HCT116 (cell line): ENCODE measurements around the gene CAB39. TPM values are rescaled to one million over a fixed set of nuclear protein-coding genes. Genes with fewer than 3 reads are reported as not detected.

Source experiments
- ATAC-seq: fragments of 200-7000 bp; cut with Tn5 transposase; 2 replicates; pipeline ENCODE4 v1.9.1; 2020; ENCODE audit warnings: mild to moderate bottlenecking, moderate library complexity
- BruUV-seq: library from RNA; stranded (reverse); fragments of 400-500 nt; replicated peaks from 2 replicates; lab custom pipeline; 2021; lab: Mats Ljungman, UMichigan
- CTCF ChIA-PET: fragments of 300-600 bp; sonication (Branson Sonifier 250); formaldehyde crosslinking; loops from one replicate; lab custom pipeline; 2021; ENCODE audit warnings: antibody characterized with exemption; lab: Charles Lee
- POLR2A ChIA-PET: fragments of 300-600, 350-600 bp; sonication (Branson Sonifier 250); formaldehyde crosslinking; loops from one replicate; lab custom pipeline; 2021; ENCODE audit warnings: antibody characterized with exemption; lab: Charles Lee
- RAD21 ChIA-PET, 2 experiments: fragments of 300-600 bp; sonication (Branson Sonifier 250); formaldehyde crosslinking; loops; one replicate each; lab custom pipeline; 2023; ENCODE audit warnings: low total read pairs in 2 of 2; ENCODE audit not compliant: uncharacterized antibody in 2 of 2, unreplicated experiment in 2 of 2, low non-redundant PET in 1 of 2; lab: Charles Lee
- DNase-seq: peaks from one replicate; pipeline ENCODE4 v3.0.0-alpha.2; 2010; ENCODE audit warnings: low read depth, low spot score
- H2AFZ ChIP-seq: fragments of 200-600 bp; shearing (Covaris generic), sonication (generic); 2 replicates; pipeline ENCODE4 v1.6.1; 2017; ENCODE audit warnings: low read depth, mixed run types, mixed read lengths, antibody characterized with exemption, low read length; ENCODE audit not compliant: poor library complexity, severe bottlenecking
- H3K27ac ChIP-seq: 2 replicates; pipeline ENCODE4 v1.5.1; 2012; ENCODE audit warnings: low read depth, low read length
- H3K27me3 ChIP-seq: fragments of 200-600 bp; sonication (generic); 2 replicates; pipeline ENCODE4 v1.6.1; 2016; ENCODE audit warnings: mixed run types, low read length, mixed read lengths; ENCODE audit not compliant: insufficient read depth
- H3K36me3 ChIP-seq, 2 experiments: fragments of 200-500 bp in 1 of 2; fragments of 200-600 bp in 1 of 2; sonication (Bioruptor generic) in 1 of 2; sonication (generic) in 1 of 2; 2 replicates each; pipeline versions ENCODE4 v1.5.1 to v1.6.1; 2014 to 2016; ENCODE audit warnings: low read length in 2 of 2, inconsistent platforms in 1 of 2, mixed read lengths in 1 of 2, mixed run types in 1 of 2; ENCODE audit not compliant: insufficient read depth in 2 of 2, control insufficient read depth in 1 of 2
- H3K4me1 ChIP-seq, 2 experiments: fragments of 200-600 bp in 1 of 2; sonication (generic) in 1 of 2; 2 replicates each; pipeline versions ENCODE4 v1.5.1 to v1.6.1; 2012 to 2017; ENCODE audit warnings: low read length in 2 of 2, inconsistent platforms in 1 of 2, mild to moderate bottlenecking in 1 of 2, mixed read lengths in 1 of 2, mixed run types in 1 of 2, moderate library complexity in 1 of 2; ENCODE audit not compliant: insufficient read depth in 2 of 2, control insufficient read depth in 1 of 2
- H3K4me2 ChIP-seq: fragments of 200-600 bp; sonication (generic); 2 replicates; pipeline ENCODE4 v1.6.1; 2017; ENCODE audit warnings: mixed run types, low read length, mixed read lengths
- H3K4me3 ChIP-seq, 2 experiments: fragments of 200-600 bp in 1 of 2; sonication (generic) in 1 of 2; replicated peaks in 1 of 2; 2 replicates each; pipeline ENCODE4 v1.5.1; 2011 to 2016; ENCODE audit warnings: low read length in 2 of 2, control low read depth in 1 of 2, low read depth in 1 of 2, mild to moderate bottlenecking in 1 of 2, mixed read lengths in 1 of 2, mixed run types in 1 of 2
- H3K79me2 ChIP-seq: fragments of 200-600 bp; sonication (generic); 2 replicates; pipeline ENCODE4 v1.6.1; 2017; ENCODE audit warnings: mild to moderate bottlenecking, mixed run types, low read length, moderate library complexity, mixed read lengths; ENCODE audit not compliant: insufficient read depth
- H3K9ac ChIP-seq: fragments of 200-600 bp; sonication (generic); 2 replicates; pipeline ENCODE4 v1.6.1; 2016; ENCODE audit warnings: low read length, mixed read lengths
- H3K9me2 ChIP-seq: fragments of 200-600 bp; sonication (generic), shearing (Covaris generic); 2 replicates; pipeline ENCODE4 v1.6.1; 2017; ENCODE audit warnings: mixed run types, mild to moderate bottlenecking, moderate library complexity; ENCODE audit not compliant: insufficient read depth
- H3K9me3 ChIP-seq, 2 experiments: fragments of 200-500 bp in 1 of 2; fragments of 200-600 bp in 1 of 2; sonication (Bioruptor generic) in 1 of 2; sonication (generic) in 1 of 2; 2 replicates each; pipeline ENCODE4 v1.6.1; 2014 to 2017; ENCODE audit warnings: low read length in 2 of 2, mixed read lengths in 2 of 2, inconsistent platforms in 1 of 2, low read depth in 1 of 2, mild to moderate bottlenecking in 1 of 2, mixed run types in 1 of 2, moderate library complexity in 1 of 2; ENCODE audit not compliant: control insufficient read depth in 1 of 2, insufficient read depth in 1 of 2
- H4K20me1 ChIP-seq: fragments of 200-600 bp; sonication (generic), shearing (Covaris generic); 2 replicates; pipeline ENCODE4 v1.6.1; 2017; ENCODE audit warnings: mixed run types, mild to moderate bottlenecking, moderate library complexity; ENCODE audit not compliant: insufficient read depth
- CBX3 ChIP-seq: IDR thresholded peaks from 2 replicates; pipeline ENCODE4 v1.6.1; 2012; ENCODE audit warnings: low read depth
- FOSL1 ChIP-seq: IDR thresholded peaks from 2 replicates; pipeline ENCODE4 v1.6.1; 2012; ENCODE audit warnings: low read depth
- JUND ChIP-seq: IDR thresholded peaks from 2 replicates; pipeline ENCODE4 v1.6.1; 2012
- SP1 ChIP-seq: IDR thresholded peaks from 2 replicates; pipeline ENCODE4 v1.6.1; 2012; ENCODE audit warnings: low read depth
- SRF ChIP-seq: IDR thresholded peaks from 2 replicates; pipeline ENCODE4 v1.6.1; 2012; ENCODE audit warnings: low read depth
- intact Hi-C: fragments of 100-400 bp; cut with micrococcal nuclease; formaldehyde crosslinking; loops from 2 replicates; pipeline ENCODE4 v1.10.0; 2022
- total RNA-seq: library from RNA; stranded (reverse); gene quantifications from one replicate; pipeline ENCODE4 v1.2.1, GENCODE V29; 2021; ENCODE audit not compliant: unreplicated experiment
- TF ChIP-seq, protein P1 (sequence below): IDR thresholded peaks from 2 replicates; pipeline ENCODE4 v1.6.1; 2012; ENCODE audit warnings: low read depth
- TF ChIP-seq, protein P2 (sequence below): IDR thresholded peaks from 2 replicates; pipeline ENCODE4 v1.6.1; 2012
- TF ChIP-seq, protein P3 (sequence below), 3 experiments: fragments of 200-600 bp in 1 of 3; sonication (generic) in 1 of 3; IDR thresholded peaks in 2 of 3; conservative IDR thresholded peaks in 1 of 3; 2 replicates each; pipeline ENCODE4 v1.5.1; 2012 to 2017; ENCODE audit warnings: low read depth in 2 of 3, low read length in 2 of 3, antibody characterized with exemption in 1 of 3, borderline replicate concordance in 1 of 3, control low read depth in 1 of 3, mild to moderate bottlenecking in 1 of 3, mixed read lengths in 1 of 3, mixed run types in 1 of 3, moderate library complexity in 1 of 3; ENCODE audit not compliant: insufficient read depth in 1 of 3
- TF ChIP-seq, protein P4 (sequence below): IDR thresholded peaks from 2 replicates; pipeline ENCODE4 v1.6.1; 2011; ENCODE audit warnings: mild to moderate bottlenecking, low read length, moderate library complexity; ENCODE audit not compliant: insufficient replicate concordance; ENCODE audit errors: extremely low read depth
- TF ChIP-seq, protein P5 (sequence below): IDR thresholded peaks from 2 replicates; pipeline ENCODE4 v1.6.1; 2012

The CAB39 gene
- total RNA-seq, 1 experiment from 2014 or later: 63.6 TPM

GRCh38 chr2:230809015-230809414, 96.4 kb downstream of the CAB39 start:
- intact Hi-C loops: no loop called here
- no peak for TF ChIP-seq CBX3
- TF ChIP-seq SP1: no peak
- TF ChIP-seq, protein P1, sequence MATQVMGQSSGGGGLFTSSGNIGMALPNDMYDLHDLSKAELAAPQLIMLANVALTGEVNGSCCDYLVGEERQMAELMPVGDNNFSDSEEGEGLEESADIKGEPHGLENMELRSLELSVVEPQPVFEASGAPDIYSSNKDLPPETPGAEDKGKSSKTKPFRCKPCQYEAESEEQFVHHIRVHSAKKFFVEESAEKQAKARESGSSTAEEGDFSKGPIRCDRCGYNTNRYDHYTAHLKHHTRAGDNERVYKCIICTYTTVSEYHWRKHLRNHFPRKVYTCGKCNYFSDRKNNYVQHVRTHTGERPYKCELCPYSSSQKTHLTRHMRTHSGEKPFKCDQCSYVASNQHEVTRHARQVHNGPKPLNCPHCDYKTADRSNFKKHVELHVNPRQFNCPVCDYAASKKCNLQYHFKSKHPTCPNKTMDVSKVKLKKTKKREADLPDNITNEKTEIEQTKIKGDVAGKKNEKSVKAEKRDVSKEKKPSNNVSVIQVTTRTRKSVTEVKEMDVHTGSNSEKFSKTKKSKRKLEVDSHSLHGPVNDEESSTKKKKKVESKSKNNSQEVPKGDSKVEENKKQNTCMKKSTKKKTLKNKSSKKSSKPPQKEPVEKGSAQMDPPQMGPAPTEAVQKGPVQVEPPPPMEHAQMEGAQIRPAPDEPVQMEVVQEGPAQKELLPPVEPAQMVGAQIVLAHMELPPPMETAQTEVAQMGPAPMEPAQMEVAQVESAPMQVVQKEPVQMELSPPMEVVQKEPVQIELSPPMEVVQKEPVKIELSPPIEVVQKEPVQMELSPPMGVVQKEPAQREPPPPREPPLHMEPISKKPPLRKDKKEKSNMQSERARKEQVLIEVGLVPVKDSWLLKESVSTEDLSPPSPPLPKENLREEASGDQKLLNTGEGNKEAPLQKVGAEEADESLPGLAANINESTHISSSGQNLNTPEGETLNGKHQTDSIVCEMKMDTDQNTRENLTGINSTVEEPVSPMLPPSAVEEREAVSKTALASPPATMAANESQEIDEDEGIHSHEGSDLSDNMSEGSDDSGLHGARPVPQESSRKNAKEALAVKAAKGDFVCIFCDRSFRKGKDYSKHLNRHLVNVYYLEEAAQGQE: no peak
- TF ChIP-seq, protein P2, sequence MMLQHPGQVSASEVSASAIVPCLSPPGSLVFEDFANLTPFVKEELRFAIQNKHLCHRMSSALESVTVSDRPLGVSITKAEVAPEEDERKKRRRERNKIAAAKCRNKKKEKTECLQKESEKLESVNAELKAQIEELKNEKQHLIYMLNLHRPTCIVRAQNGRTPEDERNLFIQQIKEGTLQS: no peak
- no peak for TF ChIP-seq FOSL1
- no peak for TF ChIP-seq SRF
- TF ChIP-seq JUND: no peak
- TF ChIP-seq, protein P3, sequence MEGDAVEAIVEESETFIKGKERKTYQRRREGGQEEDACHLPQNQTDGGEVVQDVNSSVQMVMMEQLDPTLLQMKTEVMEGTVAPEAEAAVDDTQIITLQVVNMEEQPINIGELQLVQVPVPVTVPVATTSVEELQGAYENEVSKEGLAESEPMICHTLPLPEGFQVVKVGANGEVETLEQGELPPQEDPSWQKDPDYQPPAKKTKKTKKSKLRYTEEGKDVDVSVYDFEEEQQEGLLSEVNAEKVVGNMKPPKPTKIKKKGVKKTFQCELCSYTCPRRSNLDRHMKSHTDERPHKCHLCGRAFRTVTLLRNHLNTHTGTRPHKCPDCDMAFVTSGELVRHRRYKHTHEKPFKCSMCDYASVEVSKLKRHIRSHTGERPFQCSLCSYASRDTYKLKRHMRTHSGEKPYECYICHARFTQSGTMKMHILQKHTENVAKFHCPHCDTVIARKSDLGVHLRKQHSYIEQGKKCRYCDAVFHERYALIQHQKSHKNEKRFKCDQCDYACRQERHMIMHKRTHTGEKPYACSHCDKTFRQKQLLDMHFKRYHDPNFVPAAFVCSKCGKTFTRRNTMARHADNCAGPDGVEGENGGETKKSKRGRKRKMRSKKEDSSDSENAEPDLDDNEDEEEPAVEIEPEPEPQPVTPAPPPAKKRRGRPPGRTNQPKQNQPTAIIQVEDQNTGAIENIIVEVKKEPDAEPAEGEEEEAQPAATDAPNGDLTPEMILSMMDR (IDR thresholded peaks at IDR 0.05 in 2 of 3, conservative IDR thresholded peaks at IDR 0.05 in 1 of 3; ENCODE audit: borderline replicate concordance in 1 of 3, insufficient read depth in 1 of 3, low read depth in 2 of 3, low read length in 2 of 3): no peak
- TF ChIP-seq, protein P4, sequence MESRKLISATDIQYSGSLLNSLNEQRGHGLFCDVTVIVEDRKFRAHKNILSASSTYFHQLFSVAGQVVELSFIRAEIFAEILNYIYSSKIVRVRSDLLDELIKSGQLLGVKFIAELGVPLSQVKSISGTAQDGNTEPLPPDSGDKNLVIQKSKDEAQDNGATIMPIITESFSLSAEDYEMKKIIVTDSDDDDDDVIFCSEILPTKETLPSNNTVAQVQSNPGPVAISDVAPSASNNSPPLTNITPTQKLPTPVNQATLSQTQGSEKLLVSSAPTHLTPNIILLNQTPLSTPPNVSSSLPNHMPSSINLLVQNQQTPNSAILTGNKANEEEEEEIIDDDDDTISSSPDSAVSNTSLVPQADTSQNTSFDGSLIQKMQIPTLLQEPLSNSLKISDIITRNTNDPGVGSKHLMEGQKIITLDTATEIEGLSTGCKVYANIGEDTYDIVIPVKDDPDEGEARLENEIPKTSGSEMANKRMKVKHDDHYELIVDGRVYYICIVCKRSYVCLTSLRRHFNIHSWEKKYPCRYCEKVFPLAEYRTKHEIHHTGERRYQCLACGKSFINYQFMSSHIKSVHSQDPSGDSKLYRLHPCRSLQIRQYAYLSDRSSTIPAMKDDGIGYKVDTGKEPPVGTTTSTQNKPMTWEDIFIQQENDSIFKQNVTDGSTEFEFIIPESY: no peak
- TF ChIP-seq, protein P5, sequence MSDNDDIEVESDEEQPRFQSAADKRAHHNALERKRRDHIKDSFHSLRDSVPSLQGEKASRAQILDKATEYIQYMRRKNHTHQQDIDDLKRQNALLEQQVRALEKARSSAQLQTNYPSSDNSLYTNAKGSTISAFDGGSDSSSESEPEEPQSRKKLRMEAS: no peak
- TF ChIP-seq, all 23 proteins: peak for 0
- Histone ChIP-seq H3K9me3 (no peaks in the 10 kb centered on the region), H3K4me1 (no peaks in the 10 kb centered on the region), H3K79me2 (no peaks in the 10 kb centered on the region), H3K36me3 (peaks cover 10 to 20% of the 10 kb centered on the region in 2 experiments; a peak in 3 of 4 replicates), H3K27ac (no peak overlapping the region), H3K4me3 (no peak overlapping the region), H4K20me1 (no peaks in the 10 kb centered on the region), H2AFZ (no peak overlapping the region), H3K27me3 (no peaks in the 10 kb centered on the region), H3K9me2 (no peaks in the 10 kb centered on the region), H3K9ac (no peak overlapping the region), H3K4me2 (no peak overlapping the region)
- DNase-seq: no peak
- no peak for ATAC-seq
- BruUV-seq: no TSS peak
- POLR2A ChIA-PET: no interaction called here
- CTCF ChIA-PET: interaction anchor here (1.4 to 2.0 kb wide), 5 partner anchors 10 to 741 kb away, joined by 4 to 17 read pairs (median 5); partner anchors contain the start of gene SLC16A14
- RAD21 ChIA-PET: no interaction called here
